PC-9 (cell line): ENCODE measurements around the gene PLAGL2. TPM values are rescaled to one million over a fixed set of nuclear protein-coding genes. Genes with fewer than 3 reads are reported as not detected.
A peak's percentile ranks its signal among the peaks of the same experiment; 100 is the strongest.

Source experiments
- Bru-seq: library from RNA; stranded (reverse); fragments of 400-500 nt; gene quantifications from one replicate; lab custom pipeline; 2021; lab: Mats Ljungman, UMichigan
- BruChase-seq, 2 experiments: library from RNA; stranded (reverse); fragments of 400-500 nt; gene quantifications; one replicate each; lab custom pipeline; 2021; lab: Mats Ljungman, UMichigan
- BruUV-seq: library from RNA; stranded (reverse); fragments of 400-500 nt; replicated peaks from 2 replicates; lab custom pipeline; 2021; lab: Mats Ljungman, UMichigan
- CTCF ChIA-PET: fragments of 300-600 bp; sonication (Branson Sonifier 250); formaldehyde crosslinking; loops from one replicate; lab custom pipeline; 2022; ENCODE audit warnings: antibody characterized with exemption; lab: Charles Lee
- POLR2A ChIA-PET: fragments of 300-600 bp; sonication (Branson Sonifier 250); formaldehyde crosslinking; loops from one replicate; lab custom pipeline; 2022; ENCODE audit warnings: antibody characterized with exemption; ENCODE audit not compliant: unreplicated experiment; lab: Charles Lee
- DNase-seq, 2 experiments: peaks; one replicate each; pipeline versions ENCODE4 v3.0.0 to v3.0.0-alpha.2; 2015 to 2022; ENCODE audit warnings: mixed read lengths in 1 of 2
- H2AFZ ChIP-seq: fragments of 200-600 bp; sonication (generic); 2 replicates; pipeline ENCODE4 v1.8.1; 2017; ENCODE audit warnings: antibody characterized with exemption
- H3F3A ChIP-seq: fragments of 200-600 bp; sonication (generic); 2 replicates; pipeline ENCODE4 v1.8.1; 2017; ENCODE audit warnings: antibody characterized with exemption, mild to moderate bottlenecking, low read depth; ENCODE audit not compliant: insufficient read depth
- H3K27ac ChIP-seq: fragments of 200-600 bp; sonication (generic); 2 replicates; pipeline ENCODE4 v1.6.1; 2016; ENCODE audit warnings: mixed run types
- H3K27me3 ChIP-seq: fragments of 200-600 bp; sonication (generic); 2 replicates; pipeline ENCODE4 v1.6.1; 2016; ENCODE audit warnings: low read depth, mixed run types; ENCODE audit not compliant: insufficient read depth
- H3K36me3 ChIP-seq: fragments of 200-600 bp; sonication (generic); 2 replicates; pipeline ENCODE4 v1.6.1; 2016; ENCODE audit warnings: low read depth, mixed run types
- H3K4me1 ChIP-seq: fragments of 200-600 bp; sonication (generic); replicated peaks from 2 replicates; pipeline ENCODE4 v1.6.1; 2016; ENCODE audit warnings: mixed run types; ENCODE audit not compliant: insufficient read depth
- H3K4me2 ChIP-seq: fragments of 200-600 bp; sonication (generic); 2 replicates; pipeline ENCODE4 v1.6.1; 2017; ENCODE audit warnings: mixed run types
- H3K4me3 ChIP-seq: fragments of 200-600 bp; sonication (generic); 2 replicates; pipeline ENCODE4 v1.6.1; 2016; ENCODE audit warnings: mixed run types
- H3K79me2 ChIP-seq: fragments of 200-600 bp; sonication (generic); 2 replicates; pipeline ENCODE4 v1.6.1; 2017; ENCODE audit warnings: low read depth, mixed run types
- H3K9me2 ChIP-seq: fragments of 200-600 bp; sonication (generic); 2 replicates; pipeline ENCODE4 v1.8.1; 2017; ENCODE audit warnings: mild to moderate bottlenecking; ENCODE audit not compliant: insufficient read depth
- H3K9me3 ChIP-seq: fragments of 200-600 bp; sonication (generic); 2 replicates; pipeline ENCODE4 v1.8.1; 2016; ENCODE audit warnings: low read depth; ENCODE audit not compliant: insufficient read depth
- H4K20me1 ChIP-seq: fragments of 200-600 bp; sonication (generic); 2 replicates; pipeline ENCODE4 v1.8.1; 2017; ENCODE audit not compliant: insufficient read depth
- CTCF ChIP-seq: fragments of 200-600 bp; sonication (generic); conservative IDR thresholded peaks from 2 replicates; pipeline ENCODE4 v1.6.1; 2017; ENCODE audit warnings: mixed run types, antibody characterized with exemption, mild to moderate bottlenecking, moderate library complexity
- EZH2 ChIP-seq: fragments of 200-600 bp; sonication (generic); IDR thresholded peaks from 2 replicates; pipeline ENCODE4 v1.8.0; 2017; ENCODE audit warnings: antibody characterized with exemption, low read depth
- intact Hi-C: fragments of 100-400 bp; cut with micrococcal nuclease; formaldehyde crosslinking; loops from one replicate; pipeline ENCODE4 v1.10.0; 2022; ENCODE audit not compliant: unreplicated experiment
- long read RNA-seq: library from polyadenylated mRNA; stranded (forward); transcript quantifications from one replicate; pipeline ENCODE4 v2.0.0, GENCODE V29; 2022
- total RNA-seq: library from RNA; stranded (reverse); gene quantifications from 2 replicates; pipeline ENCODE4 v1.2.3, GENCODE V29; 2021

Gene PLAGL2
- 17.5 and 23.8 TPM in 2 replicates for total RNA-seq
- Bru-seq, nascent RNA, result percentile 90 among the genes with signal in this experiment
- BruChase-seq, experiment 1, labeled RNA remaining after a 2-hour chase, result percentile 95 among the genes with signal in this experiment
- percentile 88 among the genes with signal in this experiment for BruChase-seq, experiment 2, labeled RNA remaining after a 6-hour chase
- long read RNA-seq, full-length matches to known transcripts, result 2 of 12 reads
- long read RNA-seq, partial matches to known transcripts, result 2 of 12 reads
- long read RNA-seq, other reads (novel, unspliced or antisense), result 8 of 12 reads

DNA sequence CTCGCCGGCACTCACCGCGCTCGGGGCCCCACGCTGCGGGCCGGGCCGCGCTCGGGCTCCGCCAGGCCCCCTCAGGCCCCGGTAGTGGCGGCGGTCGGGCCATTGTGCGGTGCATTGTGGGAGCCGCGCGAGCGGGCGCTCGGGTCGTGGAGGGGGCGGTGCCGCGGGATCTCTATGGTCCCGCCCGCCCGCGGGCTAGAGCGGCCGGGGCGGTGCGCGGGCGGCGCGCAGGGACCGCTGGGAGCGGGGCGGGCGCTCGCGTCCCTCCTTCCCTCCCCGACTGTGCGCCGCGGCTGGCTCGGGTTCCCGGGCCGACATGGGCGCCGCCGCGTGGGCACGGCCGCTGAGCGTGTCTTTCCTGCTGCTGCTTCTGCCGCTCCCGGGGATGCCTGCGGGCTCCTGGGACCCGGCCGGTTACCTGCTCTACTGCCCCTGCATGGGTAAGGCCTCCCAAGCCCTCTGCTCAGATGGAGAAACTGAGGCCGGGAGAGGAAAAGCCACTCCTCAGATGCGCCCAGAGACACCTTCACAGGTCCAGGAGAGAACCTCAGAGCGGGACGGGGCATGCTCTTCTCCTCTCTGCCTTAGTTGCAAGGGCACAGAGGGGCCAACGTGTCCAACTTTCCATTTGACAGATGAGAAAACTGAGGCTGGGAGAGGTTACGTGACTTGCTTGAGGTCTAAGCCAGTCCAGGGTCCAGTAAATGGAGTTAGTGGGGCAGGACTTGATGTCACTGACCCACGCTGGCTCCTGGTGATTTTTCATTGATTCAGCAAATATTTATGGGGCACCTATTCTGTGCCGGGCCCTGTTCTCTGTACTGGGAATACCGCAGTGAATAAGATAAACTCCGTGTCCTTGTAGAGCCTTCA lies at the start of gene PLAGL2, which contains the start of gene POFUT1:
PLAGL2 (minus strand) TSS at position 118 of the 873 bp plus-strand sequence. CDS start 5,565 bp downstream, outside the sequence.
POFUT1 (plus strand) TSS at position 255 of the 873 bp plus-strand sequence; CDS start at position 317, 62 bp downstream.
- ChIA-PET POLR2A (no interaction called here), CTCF (no interaction called here)
- Histone ChIP-seq H3K27ac (peak within 1 kb of the TSS; percentile 35; the same call in 1 of the 2 replicates), H3K27me3 (no peaks in the 10 kb centered on the region), H3F3A (peaks cover 15% of the 10 kb centered on the region; the same call in 1 of the 2 replicates), H3K4me2 (peak within 1 kb of the TSS; percentile 99), H3K36me3 (peaks cover 11% of the 10 kb centered on the region; the same call in 1 of the 2 replicates), H4K20me1 (peaks cover 23% of the 10 kb centered on the region), H3K9me2 (no peaks in the 10 kb centered on the region), H3K79me2 (peaks cover 71% of the 10 kb centered on the region), H2AFZ (peak within 1 kb of the TSS; percentile 100), H3K4me1 (peaks cover 41% of the 10 kb centered on the region), H3K4me3 (peak within 1 kb of the TSS; percentile 95), H3K9me3 (no peaks in the 10 kb centered on the region)
- peak; percentile 56 to 94 for DNase-seq
- TSS peak; percentile 65 for BruUV-seq
- no peak for TF ChIP-seq EZH2
- no peak; the same call in 1 of the 2 replicates for TF ChIP-seq CTCF
- intact Hi-C loops, result loop anchor here (2.0 to 5.0 kb wide), 3 partner anchors 69 to 151 kb away; partner anchors contain the start of genes ASXL1 and KIF3B

DNA sequence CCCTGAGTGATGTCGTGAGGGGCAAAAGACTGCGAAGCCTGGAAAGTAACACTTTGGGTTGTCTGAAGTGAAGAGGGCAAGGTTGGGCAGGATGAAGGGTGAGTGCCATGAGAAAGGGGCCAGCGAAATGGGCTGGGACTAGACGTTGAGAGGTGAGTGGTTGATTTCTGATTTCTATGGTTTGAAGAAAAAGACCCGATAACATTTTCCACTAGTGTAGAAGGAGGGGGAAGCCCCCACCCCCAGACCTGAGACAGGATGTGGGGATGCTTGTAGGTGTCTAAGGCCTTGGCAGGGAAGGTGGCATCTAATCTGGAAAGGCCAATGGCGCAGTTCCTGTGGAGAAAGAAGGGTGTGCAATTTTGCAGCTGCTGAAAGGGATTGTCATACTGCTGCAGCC lies 44.6 kb upstream of the PLAGL2 start:
- ChIA-PET POLR2A (no interaction called here), CTCF (no interaction called here)
- H2AFZ ChIP-seq, result no peak overlapping the region
- H3K9me2 ChIP-seq, result no peaks in the 10 kb centered on the region
- H4K20me1 ChIP-seq, result no peaks in the 10 kb centered on the region
- no peaks in the 10 kb centered on the region for H3K27me3 ChIP-seq
- peaks cover 18% of the 10 kb centered on the region; the same call in 1 of the 2 replicates for H3F3A ChIP-seq
- BruUV-seq, result no TSS peak
- H3K27ac ChIP-seq, result no peak overlapping the region
- H3K4me1 ChIP-seq, result peaks cover 22% of the 10 kb centered on the region
- no peak overlapping the region for H3K4me2 ChIP-seq
- no peak for TF ChIP-seq CTCF
- no peak for TF ChIP-seq EZH2
- intact Hi-C loops, result no loop called here
- no peak for DNase-seq
- H3K79me2 ChIP-seq, result no peaks in the 10 kb centered on the region
- H3K4me3 ChIP-seq, result no peak overlapping the region
- no peaks in the 10 kb centered on the region for H3K36me3 ChIP-seq
- no peaks in the 10 kb centered on the region for H3K9me3 ChIP-seq

GRCh38 chr20:32251470-32251869 lies 43.9 kb upstream of the PLAGL2 start:
- CTCF ChIA-PET, result interaction anchor here (0.6 kb wide), 1 partner anchor 9 kb away, joined by 3 read pairs; no protein-coding TSS in a partner anchor
- no peak overlapping the region for H3K27ac ChIP-seq
- H3F3A ChIP-seq, result peaks cover 11% of the 10 kb centered on the region; the same call in 1 of the 2 replicates
- H3K9me3 ChIP-seq, result no peaks in the 10 kb centered on the region
- no peaks in the 10 kb centered on the region for H3K79me2 ChIP-seq
- POLR2A ChIA-PET, result no interaction called here
- H4K20me1 ChIP-seq, result no peaks in the 10 kb centered on the region
- H3K9me2 ChIP-seq, result no peaks in the 10 kb centered on the region
- H3K4me3 ChIP-seq, result no peak overlapping the region
- no peaks in the 10 kb centered on the region for H3K27me3 ChIP-seq
- BruUV-seq, result no TSS peak
- no peak overlapping the region for H2AFZ ChIP-seq
- TF ChIP-seq CTCF (no peak), EZH2 (no peak)
- no peaks in the 10 kb centered on the region for H3K36me3 ChIP-seq
- H3K4me1 ChIP-seq, result peaks cover 15% of the 10 kb centered on the region
- no peak overlapping the region for H3K4me2 ChIP-seq
- no peak for DNase-seq
- intact Hi-C loops, result no loop called here
